ENCODE data around the gene ADAM17. TPM values are rescaled to one million over a fixed set of nuclear protein-coding genes. Genes with fewer than 3 reads are reported as not detected.

ADAM17 gene
- polyA plus RNA-seq, 4 donors, result 34.8 to 50.6 (median 42.0) TPM

Other genes starting within 250 kb of the ADAM17 start
- gene ITGB1BP1, start 132.3 kb downstream of the ADAM17 start, polyA plus RNA-seq (ENCODE audit: insufficient read length in 4 of 4), result 10 to 100 TPM; 76.6 to 83.0 (median 82.6) TPM
- 10 to 100 TPM; 44.5 to 58.6 (median 53.7) TPM for gene CPSF3, start 132.2 kb downstream of the ADAM17 start, polyA plus RNA-seq (ENCODE audit: insufficient read length in 4 of 4)
- gene IAH1, start 81.3 kb downstream of the ADAM17 start, polyA plus RNA-seq (ENCODE audit: insufficient read length in 4 of 4), result 10 to 100 TPM; 40.8 to 47.2 (median 47.0) TPM
- gene YWHAQ, start 75.2 kb upstream of the ADAM17 start, polyA plus RNA-seq (ENCODE audit: insufficient read length in 4 of 4), result 100 to 1,000 TPM; 349 to 445 (median 409) TPM